HG02763 (cell line): Measurements from ENCODE around the gene WASF2.
"Not testable (repeated sequence)": the region's sequence is repeated elsewhere in the genome, so short reads cannot be mapped to it uniquely, and the experiment has no call there.

Experiments used
- ATAC-seq: cut with Tn5 transposase; IDR thresholded peaks from one replicate; pipeline ENCODE4 v1.9.1; 2021; ENCODE audit warnings: mild to moderate bottlenecking, moderate library complexity; ENCODE audit not compliant: unreplicated experiment

WASF2 gene

GRCh38 chr1:27521861-27522431, 32.0 kb upstream of the WASF2 start:
- no peak for ATAC-seq

GRCh38 chr1:27521336-27521831, 31.4 kb upstream of the WASF2 start:
- no peak for ATAC-seq

GRCh38 chr1:27520651-27521050, 30.7 kb upstream of the WASF2 start:
- no peak for ATAC-seq

- no peak for ATAC-seq
Observed at GRCh38 chr1:27519331-27520258, 29.6 kb upstream of the WASF2 start.

DNA sequence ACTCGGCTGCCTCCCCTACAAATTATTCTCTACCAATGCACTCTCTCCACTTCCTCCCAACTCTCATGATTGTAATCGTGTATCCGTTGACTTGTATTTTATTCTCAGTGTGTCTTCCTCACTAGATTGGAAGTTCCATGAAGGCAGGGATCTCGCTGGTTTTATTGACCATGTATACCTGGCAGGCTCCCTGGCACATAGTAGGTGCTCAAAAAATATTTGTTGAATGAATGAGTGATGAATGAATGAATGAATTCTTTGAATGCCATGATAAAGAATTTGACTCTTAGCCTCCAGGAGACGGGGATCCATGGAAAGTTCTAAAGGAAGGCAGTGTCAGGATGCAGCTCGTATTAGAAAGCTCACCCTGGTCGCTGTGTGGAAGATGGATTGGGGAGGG, 28.8 kb upstream of the WASF2 start:
- no peak for ATAC-seq

DNA sequence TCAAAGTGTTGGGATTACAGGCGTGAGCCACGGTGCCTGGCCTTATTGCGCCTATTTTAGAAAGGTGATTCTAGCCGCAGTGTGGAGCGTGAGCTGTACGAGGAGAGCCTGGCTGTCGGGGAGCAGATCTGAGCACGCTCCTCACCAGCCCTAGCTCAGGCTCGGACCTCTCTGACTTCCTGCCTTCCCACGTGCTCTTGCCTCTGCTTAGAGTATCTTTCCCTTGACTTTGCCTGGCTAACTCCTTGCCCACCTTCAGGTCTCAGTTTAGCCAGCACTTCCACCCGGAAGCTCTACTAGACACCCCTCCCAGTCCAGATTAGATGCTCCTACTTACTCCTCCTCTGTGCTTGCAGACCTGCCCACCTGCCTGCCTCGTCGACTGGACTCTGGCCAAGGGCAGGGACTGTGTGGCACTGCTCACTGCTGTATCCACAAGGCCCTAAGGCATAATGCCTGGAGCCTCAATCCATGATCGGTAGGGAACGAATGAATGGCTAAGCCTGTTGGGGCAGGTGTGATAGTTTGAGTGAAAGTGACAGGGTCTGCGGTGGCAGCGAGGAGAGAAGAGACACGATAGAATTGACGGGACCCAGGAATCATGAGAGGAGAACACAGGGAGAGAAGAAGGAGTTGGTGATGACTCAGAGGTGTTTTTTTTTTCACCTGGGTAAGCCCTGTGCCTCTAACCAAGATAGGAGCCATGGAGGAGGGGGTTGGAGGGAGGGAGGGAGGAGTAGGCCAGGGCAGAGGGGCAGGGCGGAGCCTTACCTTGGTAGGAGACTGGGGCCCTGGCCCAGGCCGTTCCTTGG, 28.1 kb upstream of the WASF2 start:
- ATAC-seq: no peak

- no peak for ATAC-seq
Observed at GRCh38 chr1:27517301-27517700, 27.3 kb upstream of the WASF2 start.

DNA sequence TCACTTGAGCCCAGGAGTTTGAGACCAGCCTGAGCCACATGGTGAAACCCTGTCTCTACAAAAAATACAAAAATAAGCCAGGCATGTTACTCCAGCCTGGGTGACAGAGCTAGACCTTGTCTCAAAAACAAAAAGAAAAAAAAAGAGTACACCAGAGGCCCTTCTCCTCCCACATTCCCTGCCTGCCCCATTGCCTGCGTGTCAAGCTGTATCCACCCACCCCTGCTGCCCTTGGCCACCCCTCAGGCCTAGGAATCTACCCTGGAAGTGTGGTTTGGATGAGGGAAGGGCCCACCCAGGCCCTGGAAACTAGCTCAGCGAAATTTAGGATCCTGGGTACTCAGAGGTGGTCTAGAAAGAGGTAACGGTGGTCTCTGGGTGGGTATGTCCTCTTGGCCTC, 25.7 kb upstream of the WASF2 start:
- ATAC-seq: no peak

DNA sequence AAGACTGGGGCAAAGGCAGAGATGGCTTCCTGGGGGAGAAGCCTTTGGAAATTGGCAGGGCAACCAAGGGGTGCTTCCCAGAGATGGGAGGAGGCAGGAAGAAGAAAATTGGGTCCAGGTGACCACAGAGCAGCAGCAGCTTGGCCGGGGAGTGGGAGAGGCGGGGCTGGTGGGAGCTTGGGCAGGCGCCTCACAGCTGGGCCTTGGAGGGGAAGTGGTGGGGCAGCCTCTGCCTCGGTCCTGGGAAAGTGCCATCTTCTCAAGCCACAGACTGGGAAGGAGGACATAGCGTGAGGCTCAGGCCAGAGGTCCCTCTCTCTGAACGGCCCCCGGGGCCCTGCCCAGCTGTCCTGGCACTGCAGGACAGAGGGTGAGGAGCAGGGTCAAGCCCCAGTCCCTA, 24.0 kb upstream of the WASF2 start:
- no peak for ATAC-seq

DNA sequence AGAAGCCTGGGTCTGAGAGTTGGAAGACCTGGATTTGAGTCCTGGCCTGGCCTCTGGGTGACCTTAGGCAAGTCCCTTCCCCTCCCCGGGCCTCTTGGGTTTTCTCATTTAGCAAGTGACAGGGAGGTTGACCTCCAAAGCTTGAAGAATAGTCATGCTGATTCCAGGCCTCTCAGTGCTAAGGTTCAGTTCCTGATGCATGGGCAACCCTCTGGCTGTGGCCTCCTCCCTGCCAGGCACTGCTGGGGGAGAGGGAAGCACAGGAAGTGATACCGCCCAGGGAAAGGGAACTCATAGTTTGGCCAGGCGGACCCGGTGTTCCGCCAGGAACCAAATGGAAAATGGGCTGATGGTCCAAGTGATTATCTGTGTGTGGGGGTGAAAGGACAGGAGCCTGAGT, 23.6 kb upstream of the WASF2 start:
- no peak for ATAC-seq

DNA sequence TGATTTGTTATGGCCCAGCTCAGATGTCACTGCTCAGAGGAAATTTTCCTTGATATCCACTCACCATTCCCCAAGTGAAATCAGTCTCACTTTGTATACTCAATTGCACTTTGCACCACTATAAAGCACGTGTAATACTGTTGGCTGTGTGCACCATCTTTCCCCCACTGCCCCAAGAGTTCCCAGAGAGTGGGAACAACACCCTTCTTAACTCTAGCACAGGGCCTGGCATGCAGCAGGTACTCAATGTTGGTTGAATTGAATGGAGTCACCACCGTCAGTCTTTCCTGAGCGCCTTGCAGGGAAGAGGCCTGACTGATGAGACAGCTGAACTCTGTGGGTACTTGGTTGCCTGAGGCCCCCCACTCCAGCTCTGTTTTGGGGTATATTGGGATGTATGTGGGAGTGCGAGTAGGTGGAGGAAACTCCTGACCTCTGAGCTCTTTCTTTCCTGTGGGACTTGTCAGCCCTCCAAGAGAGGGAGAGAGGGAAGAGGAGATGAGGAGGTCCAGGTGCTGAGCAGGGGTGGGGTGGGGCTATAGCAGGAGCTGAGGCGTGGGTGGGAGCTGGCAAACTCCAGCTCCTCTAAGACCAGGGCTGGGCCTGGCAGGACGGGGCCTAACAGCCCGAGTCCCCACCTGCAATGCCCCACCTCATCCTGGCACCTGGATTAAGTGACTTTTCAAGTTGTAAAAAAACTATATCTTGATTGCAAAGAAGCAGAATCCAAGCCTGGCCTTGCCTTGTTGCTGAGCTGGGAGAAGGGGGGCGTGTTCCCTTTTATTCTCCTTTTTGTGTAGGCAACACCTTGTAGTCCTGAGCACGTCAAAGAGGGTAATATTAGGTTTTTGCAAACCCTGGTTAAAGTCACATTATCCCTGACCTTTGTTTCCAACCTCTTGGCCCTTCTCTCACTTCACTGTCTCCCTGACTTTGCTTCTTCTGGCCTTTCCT, 19.4 kb upstream of the WASF2 start:
- no peak for ATAC-seq

DNA sequence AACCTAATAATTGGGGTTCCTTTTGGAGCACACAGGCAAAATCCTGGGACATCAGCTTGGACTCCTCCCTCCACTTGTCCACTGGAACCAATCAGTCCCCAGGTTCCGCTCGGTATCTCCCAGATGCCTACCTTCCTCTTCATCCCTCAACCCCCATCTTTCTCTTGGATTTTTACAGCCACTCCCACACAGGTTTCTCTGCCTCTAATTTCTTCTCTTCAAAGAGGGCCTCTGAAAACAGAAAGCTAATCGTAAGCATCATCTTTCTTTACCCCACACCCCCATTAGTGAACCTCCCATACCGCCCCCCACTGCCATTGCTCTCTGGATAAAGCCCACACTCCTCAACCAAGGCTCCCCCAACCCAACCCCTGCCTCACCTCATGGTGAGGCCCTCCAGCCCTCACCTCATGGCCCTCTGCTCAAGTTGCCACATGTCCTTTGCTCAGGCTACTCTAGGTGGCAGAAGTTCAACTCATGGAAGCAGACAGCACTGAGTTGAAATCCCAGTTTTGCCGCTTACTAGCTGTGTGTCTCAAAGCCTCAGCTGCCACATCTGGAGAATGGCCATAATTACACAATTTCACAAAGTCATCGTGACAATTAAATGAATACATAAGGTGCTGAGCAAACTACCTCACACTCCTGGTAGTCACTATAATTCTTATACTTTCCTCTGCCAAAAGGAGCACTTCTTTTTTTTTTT, 18.1 kb upstream of the WASF2 start:
- no peak for ATAC-seq

DNA sequence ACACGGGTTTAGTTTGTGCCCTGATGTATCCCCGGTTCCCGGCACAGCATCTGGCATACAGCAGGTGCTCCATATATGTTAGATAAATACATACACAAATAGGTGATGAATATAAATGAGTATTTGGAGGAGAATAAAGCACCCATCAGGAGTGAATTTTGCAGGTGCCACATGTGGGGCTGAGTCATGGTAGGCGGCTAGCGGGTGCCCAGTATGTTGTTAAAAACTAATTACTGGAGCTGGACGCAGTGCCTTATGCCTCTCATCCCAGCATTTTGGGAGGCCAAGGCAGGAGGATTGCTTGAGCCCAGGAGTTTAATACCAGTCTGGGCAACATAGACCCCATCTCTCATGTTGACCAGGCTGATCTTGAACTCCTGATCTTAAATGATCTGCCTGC, 16.7 kb upstream of the WASF2 start:
- no peak for ATAC-seq

GRCh38 chr1:27505420-27505680, 15.4 kb upstream of the WASF2 start:
- no peak for ATAC-seq

- no peak for ATAC-seq
Observed at GRCh38 chr1:27504588-27505419, 14.8 kb upstream of the WASF2 start.

GRCh38 chr1:27503844-27504587, 14.0 kb upstream of the WASF2 start:
- no peak for ATAC-seq

- no peak for ATAC-seq
Observed at GRCh38 chr1:27503033-27503432, 13.1 kb upstream of the WASF2 start.

- not testable (repeated sequence) for ATAC-seq
Observed at GRCh38 chr1:27501159-27501558, 11.2 kb upstream of the WASF2 start.
